HEK293 (cell line): ENCODE results near the gene HSPH1.

ENCODE experiments used
- CTCF ChIA-PET: fragments of 350-600 bp; formaldehyde crosslinking; extraction: SDS; loops from one replicate; lab custom pipeline; 2021; ENCODE audit warnings: antibody characterized with exemption; lab: Yijun Ruan, JAX
- POLR2A ChIA-PET: fragments of 300-600 bp; formaldehyde crosslinking; extraction: SDS; loops from one replicate; lab custom pipeline; 2020; ENCODE audit warnings: antibody characterized with exemption, inconsistent platforms; lab: Yijun Ruan, JAX
- H3K27ac ChIP-seq: fragments of 200-500 bp; sonication (Bioruptor generic); 2 replicates; pipeline ENCODE4 v1.5.1; 2014; ENCODE audit warnings: low read depth, low read length, control low read depth, inconsistent platforms; ENCODE audit errors: extremely low read depth
- H3K36me3 ChIP-seq, 2 experiments: fragments of 200-500 bp in 1 of 2; sonication (Bioruptor generic) in 1 of 2; 1 replicate in 1 of 2; 2 replicates in 1 of 2; pipeline ENCODE4 v1.5.1; 2014 to 2017; ENCODE audit warnings: inconsistent platforms in 2 of 2, low read length in 2 of 2; ENCODE audit not compliant: control insufficient read depth in 2 of 2, insufficient read depth in 1 of 2
- H3K4me1 ChIP-seq: fragments of 200-500 bp; sonication (Bioruptor generic); 2 replicates; pipeline ENCODE4 v1.5.1; 2014; ENCODE audit warnings: mild to moderate bottlenecking, low read length, inconsistent platforms; ENCODE audit not compliant: control insufficient read depth, insufficient read depth
- H3K4me3 ChIP-seq: 2 replicates; pipeline ENCODE4 v1.5.1; 2011; ENCODE audit warnings: low read depth, mild to moderate bottlenecking, control low read depth, low read length, moderate library complexity
- H3K9me3 ChIP-seq: fragments of 200-500 bp; sonication (Bioruptor generic); 2 replicates; pipeline ENCODE4 v1.5.1; 2014; ENCODE audit warnings: low read depth, low read length, inconsistent platforms; ENCODE audit not compliant: control insufficient read depth, insufficient read depth
- ELK4 ChIP-seq: IDR thresholded peaks from 2 replicates; pipeline ENCODE4 v1.6.1; 2011; ENCODE audit warnings: mild to moderate bottlenecking, low read depth, low read length, borderline replicate concordance
- KLF16 ChIP-seq: fragments of 450-650 bp; formaldehyde crosslinking; IDR thresholded peaks from 2 replicates; pipeline ENCODE4 v1.5.1; 2017; ENCODE audit warnings: missing biosample characterization, missing genetic modification characterization
- KLF17 ChIP-seq: fragments of 450-650 bp; formaldehyde crosslinking; IDR thresholded peaks from 2 replicates; pipeline ENCODE4 v1.5.1; 2016; ENCODE audit warnings: missing biosample characterization, missing genetic modification characterization
- KLF9 ChIP-seq: fragments of 450-650 bp; formaldehyde crosslinking; IDR thresholded peaks from 2 replicates; pipeline ENCODE4 v1.5.1; 2016; ENCODE audit warnings: missing biosample characterization, missing genetic modification characterization, low read depth
- MZF1 ChIP-seq: fragments of 450-650 bp; formaldehyde crosslinking; IDR thresholded peaks from 2 replicates; pipeline ENCODE4 v1.5.1; 2017; ENCODE audit warnings: missing biosample characterization, missing genetic modification characterization, borderline replicate concordance
- REST ChIP-seq: fragments of 450-650 bp; formaldehyde crosslinking; IDR thresholded peaks from 2 replicates; pipeline ENCODE4 v1.5.1; 2016; ENCODE audit warnings: missing biosample characterization, missing genetic modification characterization
- YY1 ChIP-seq: fragments of 450-650 bp; formaldehyde crosslinking; IDR thresholded peaks from 2 replicates; pipeline ENCODE4 v1.5.1; 2018; ENCODE audit warnings: missing biosample characterization, missing genetic modification characterization
- ZBTB44 ChIP-seq: fragments of 450-650 bp; IDR thresholded peaks from 2 replicates; pipeline ENCODE4 v1.5.1; 2018; ENCODE audit warnings: missing biosample characterization, mild to moderate bottlenecking, missing genetic modification characterization
- ZBTB48 ChIP-seq: fragments of 450-650 bp; formaldehyde crosslinking; IDR thresholded peaks from 2 replicates; pipeline ENCODE4 v1.5.1; 2016; ENCODE audit warnings: missing biosample characterization, missing genetic modification characterization
- ZFP37 ChIP-seq: fragments of 450-650 bp; formaldehyde crosslinking; IDR thresholded peaks from 2 replicates; pipeline ENCODE4 v1.5.1; 2016; ENCODE audit warnings: missing biosample characterization, missing genetic modification characterization
- ZFP41 ChIP-seq: fragments of 450-650 bp; formaldehyde crosslinking; IDR thresholded peaks from 2 replicates; pipeline ENCODE4 v1.5.1; 2016; ENCODE audit warnings: missing biosample characterization, missing genetic modification characterization, borderline replicate concordance
- ZNF138 ChIP-seq: fragments of 450-650 bp; formaldehyde crosslinking; IDR thresholded peaks from 2 replicates; pipeline ENCODE4 v1.5.1; 2016; ENCODE audit warnings: missing biosample characterization, missing genetic modification characterization, borderline replicate concordance
- ZNF169 ChIP-seq: fragments of 450-650 bp; formaldehyde crosslinking; IDR thresholded peaks from 2 replicates; pipeline ENCODE4 v1.5.1; 2016; ENCODE audit warnings: missing biosample characterization, missing genetic modification characterization
- ZNF223 ChIP-seq: fragments of 450-650 bp; formaldehyde crosslinking; IDR thresholded peaks from 2 replicates; pipeline ENCODE4 v1.5.1; 2016; ENCODE audit warnings: missing biosample characterization, missing genetic modification characterization
- ZNF266 ChIP-seq: fragments of 450-650 bp; formaldehyde crosslinking; IDR thresholded peaks from 2 replicates; pipeline ENCODE4 v1.5.1; 2016; ENCODE audit warnings: missing biosample characterization, missing genetic modification characterization, low read depth
- ZNF280C ChIP-seq: fragments of 450-650 bp; formaldehyde crosslinking; IDR thresholded peaks from 2 replicates; pipeline ENCODE4 v1.5.1; 2016; ENCODE audit warnings: missing biosample characterization, missing genetic modification characterization
- ZNF324 ChIP-seq: fragments of 450-650 bp; formaldehyde crosslinking; IDR thresholded peaks from 2 replicates; pipeline ENCODE4 v1.5.1; 2016; ENCODE audit warnings: missing biosample characterization, missing genetic modification characterization
- ZNF354C ChIP-seq: fragments of 450-650 bp; formaldehyde crosslinking; IDR thresholded peaks from 2 replicates; pipeline ENCODE4 v1.5.1; 2016; ENCODE audit warnings: missing biosample characterization, missing genetic modification characterization, low read depth, borderline replicate concordance
- ZNF404 ChIP-seq: fragments of 450-650 bp; formaldehyde crosslinking; IDR thresholded peaks from 2 replicates; pipeline ENCODE4 v1.5.1; 2017; ENCODE audit warnings: missing biosample characterization, missing genetic modification characterization
- ZNF488 ChIP-seq: fragments of 450-650 bp; formaldehyde crosslinking; IDR thresholded peaks from 2 replicates; pipeline ENCODE4 v1.5.1; 2016; ENCODE audit warnings: missing biosample characterization, missing genetic modification characterization
- ZNF510 ChIP-seq: fragments of 450-650 bp; formaldehyde crosslinking; IDR thresholded peaks from 2 replicates; pipeline ENCODE4 v1.5.1; 2018; ENCODE audit warnings: mild to moderate bottlenecking, missing genetic modification characterization, missing biosample characterization; ENCODE audit not compliant: insufficient replicate concordance
- ZNF544 ChIP-seq: fragments of 450-650 bp; formaldehyde crosslinking; IDR thresholded peaks from 2 replicates; pipeline ENCODE4 v1.5.0; 2017; ENCODE audit warnings: missing biosample characterization, missing genetic modification characterization
- ZNF629 ChIP-seq: fragments of 450-650 bp; formaldehyde crosslinking; IDR thresholded peaks from 2 replicates; pipeline ENCODE4 v1.5.1; 2017; ENCODE audit warnings: missing biosample characterization, missing genetic modification characterization
- ZNF747 ChIP-seq: fragments of 450-650 bp; formaldehyde crosslinking; IDR thresholded peaks from 2 replicates; pipeline ENCODE4 v1.5.1; 2016; ENCODE audit warnings: missing biosample characterization, missing genetic modification characterization
- ZNF791 ChIP-seq: fragments of 450-650 bp; formaldehyde crosslinking; IDR thresholded peaks from 2 replicates; pipeline ENCODE4 v1.5.1; 2016; ENCODE audit warnings: missing biosample characterization, missing genetic modification characterization
- ZSCAN16 ChIP-seq: fragments of 450-650 bp; formaldehyde crosslinking; IDR thresholded peaks from 2 replicates; pipeline ENCODE4 v1.5.1; 2016; ENCODE audit warnings: missing biosample characterization, missing genetic modification characterization

Gene HSPH1

GRCh38 chr13:31174018-31174417 lies 12.3 kb upstream of the HSPH1 start:
- H3K4me1 ChIP-seq, result no peaks in the 10 kb centered on the region; the same call in 1 of the 2 replicates
- H3K36me3 ChIP-seq, result no peaks in the 10 kb centered on the region
- no peaks in the 10 kb centered on the region for H3K9me3 ChIP-seq
- ChIA-PET CTCF (interaction anchor here (0.6 to 1.1 kb wide), 4 partner anchors 26 to 1216 kb away, joined by 3 to 5 read pairs (median 3); partner anchors contain the start of gene B3GLCT), POLR2A (no interaction called here)
- no peak overlapping the region for H3K27ac ChIP-seq
- TF ChIP-seq ZNF138 (no peak), ZNF280C (tag by site-specific recombination) (no peak), ZNF324 (tag by site-specific recombination) (no peak), ZNF404 (tag by site-specific recombination) (no peak), ZNF169 (tag by site-specific recombination) (no peak), ZFP41 (tag by site-specific recombination) (no peak), ZNF544 (tag by site-specific recombination) (no peak), ZBTB48 (tag by site-specific recombination) (no peak), ZSCAN16 (no peak), ZNF747 (tag by site-specific recombination) (no peak), ZNF266 (no peak), ZNF510 (tag by site-specific recombination) (no peak)
- H3K4me3 ChIP-seq, result no peak overlapping the region

- H3K36me3 ChIP-seq, result no peaks in the 10 kb centered on the region
- POLR2A ChIA-PET, result no interaction called here
- H3K4me3 ChIP-seq, result no peak overlapping the region
- CTCF ChIA-PET, result no interaction called here
- TF ChIP-seq ZNF488 (tag by site-specific recombination) (no peak), ZBTB44 (tag by site-specific recombination) (no peak), ZNF791 (no peak), MZF1 (tag by site-specific recombination) (no peak), KLF16 (no peak), KLF17 (no peak), ZFP37 (tag by site-specific recombination) (no peak), ZNF354C (tag by site-specific recombination) (no peak), YY1 (tag by site-specific recombination) (no peak), ELK4 (no peak), ZNF629 (tag by site-specific recombination) (no peak), ZNF747 (tag by site-specific recombination) (no peak), ZNF223 (tag by site-specific recombination) (no peak), KLF9 (tag by site-specific recombination) (no peak), REST (no peak)
- H3K9me3 ChIP-seq, result no peaks in the 10 kb centered on the region
- no peak overlapping the region for H3K27ac ChIP-seq
- no peaks in the 10 kb centered on the region; the same call in 1 of the 2 replicates for H3K4me1 ChIP-seq
Observed at GRCh38 chr13:31172535-31172934, 10.8 kb upstream of the HSPH1 start.
